Gastroesophageal sphincter (tissue), 3 donors: ENCODE measurements around the gene ICOSLG.

ENCODE experiments used
- EP300 ChIP-seq: sonication (generic); formaldehyde crosslinking; IDR thresholded peaks from one replicate; pipeline ENCODE4 v1.6.1; 2017; ENCODE audit warnings: antibody characterized with exemption, mild to moderate bottlenecking
- POLR2A ChIP-seq, 2 donors: fragments of 450-650 bp; IDR thresholded peaks; one replicate each; pipeline ENCODE4 v1.6.1; 2017; ENCODE audit warnings: antibody characterized with exemption in 2 of 2, mild to moderate bottlenecking in 2 of 2, moderate library complexity in 1 of 2
- POLR2AphosphoS5 ChIP-seq: sonication (generic); formaldehyde crosslinking; IDR thresholded peaks from one replicate; pipeline ENCODE4 v1.6.1; 2017; ENCODE audit warnings: antibody characterized with exemption
- TF ChIP-seq, protein P1 (sequence below), 4 experiments: fragments of 200-600 bp in 2 of 4; fragments of 450-650 bp in 2 of 4; sonication (generic) in 1 of 4; IDR thresholded peaks; one replicate each; pipeline ENCODE4 v1.5.1; 2017 to 2019; ENCODE audit warnings: antibody characterized with exemption in 4 of 4, mild to moderate bottlenecking in 2 of 4, moderate library complexity in 2 of 4

DNA sequence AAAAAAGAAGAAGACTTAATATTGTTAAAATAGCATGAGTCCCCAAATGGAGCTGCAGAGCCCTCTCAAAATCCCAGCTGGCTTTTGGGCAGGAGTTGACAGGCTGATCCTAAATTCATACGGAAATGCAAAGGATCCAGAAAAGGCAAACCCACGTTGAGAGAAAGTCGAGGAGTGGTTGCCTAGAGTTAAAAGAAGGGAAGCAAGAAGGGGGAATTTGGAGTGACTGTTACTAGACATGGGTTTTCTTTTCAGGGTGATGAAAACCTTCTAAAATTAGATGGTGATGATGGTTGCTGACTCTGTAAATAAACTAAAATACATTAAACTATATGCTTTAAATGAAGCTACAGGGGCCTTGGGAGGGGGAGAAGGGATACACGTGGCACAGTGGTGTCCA lies 19.3 kb upstream of the ICOSLG start:
- TF ChIP-seq, protein P1, sequence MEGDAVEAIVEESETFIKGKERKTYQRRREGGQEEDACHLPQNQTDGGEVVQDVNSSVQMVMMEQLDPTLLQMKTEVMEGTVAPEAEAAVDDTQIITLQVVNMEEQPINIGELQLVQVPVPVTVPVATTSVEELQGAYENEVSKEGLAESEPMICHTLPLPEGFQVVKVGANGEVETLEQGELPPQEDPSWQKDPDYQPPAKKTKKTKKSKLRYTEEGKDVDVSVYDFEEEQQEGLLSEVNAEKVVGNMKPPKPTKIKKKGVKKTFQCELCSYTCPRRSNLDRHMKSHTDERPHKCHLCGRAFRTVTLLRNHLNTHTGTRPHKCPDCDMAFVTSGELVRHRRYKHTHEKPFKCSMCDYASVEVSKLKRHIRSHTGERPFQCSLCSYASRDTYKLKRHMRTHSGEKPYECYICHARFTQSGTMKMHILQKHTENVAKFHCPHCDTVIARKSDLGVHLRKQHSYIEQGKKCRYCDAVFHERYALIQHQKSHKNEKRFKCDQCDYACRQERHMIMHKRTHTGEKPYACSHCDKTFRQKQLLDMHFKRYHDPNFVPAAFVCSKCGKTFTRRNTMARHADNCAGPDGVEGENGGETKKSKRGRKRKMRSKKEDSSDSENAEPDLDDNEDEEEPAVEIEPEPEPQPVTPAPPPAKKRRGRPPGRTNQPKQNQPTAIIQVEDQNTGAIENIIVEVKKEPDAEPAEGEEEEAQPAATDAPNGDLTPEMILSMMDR (IDR thresholded peaks at IDR 0.05) = no peak
- TF ChIP-seq POLR2A (IDR thresholded peaks at IDR 0.05) = no peak
- no peak for TF ChIP-seq EP300
- TF ChIP-seq POLR2AphosphoS5 = no peak
